HCT116 (cell line): ENCODE data around the gene TRPT1. TPM values are rescaled to one million over a fixed set of nuclear protein-coding genes. Genes with fewer than 3 reads are reported as not detected.
A peak's percentile ranks its signal among the peaks of the same experiment; 100 is the strongest.

Experiments
- ATAC-seq: fragments of 200-7000 bp; cut with Tn5 transposase; 2 replicates; pipeline ENCODE4 v1.9.1; 2020; ENCODE audit warnings: mild to moderate bottlenecking, moderate library complexity
- BruUV-seq: library from RNA; stranded (reverse); fragments of 400-500 nt; replicated peaks from 2 replicates; lab custom pipeline; 2021; lab: Mats Ljungman, UMichigan
- CTCF ChIA-PET: fragments of 300-600 bp; sonication (Branson Sonifier 250); formaldehyde crosslinking; loops from one replicate; lab custom pipeline; 2021; ENCODE audit warnings: antibody characterized with exemption; lab: Charles Lee
- POLR2A ChIA-PET: fragments of 300-600, 350-600 bp; sonication (Branson Sonifier 250); formaldehyde crosslinking; loops from one replicate; lab custom pipeline; 2021; ENCODE audit warnings: antibody characterized with exemption; lab: Charles Lee
- RAD21 ChIA-PET, 2 experiments: fragments of 300-600 bp; sonication (Branson Sonifier 250); formaldehyde crosslinking; loops; one replicate each; lab custom pipeline; 2023; ENCODE audit warnings: low total read pairs in 2 of 2; ENCODE audit not compliant: uncharacterized antibody in 2 of 2, unreplicated experiment in 2 of 2, low non-redundant PET in 1 of 2; lab: Charles Lee
- DNase-seq: peaks from one replicate; pipeline ENCODE4 v3.0.0-alpha.2; 2010; ENCODE audit warnings: low read depth, low spot score
- H2AFZ ChIP-seq: fragments of 200-600 bp; shearing (Covaris generic), sonication (generic); 2 replicates; pipeline ENCODE4 v1.6.1; 2017; ENCODE audit warnings: low read depth, mixed run types, mixed read lengths, antibody characterized with exemption, low read length; ENCODE audit not compliant: poor library complexity, severe bottlenecking
- H3K27ac ChIP-seq: 2 replicates; pipeline ENCODE4 v1.5.1; 2012; ENCODE audit warnings: low read depth, low read length
- H3K27me3 ChIP-seq: fragments of 200-600 bp; sonication (generic); 2 replicates; pipeline ENCODE4 v1.6.1; 2016; ENCODE audit warnings: mixed run types, low read length, mixed read lengths; ENCODE audit not compliant: insufficient read depth
- H3K36me3 ChIP-seq, 2 experiments: fragments of 200-500 bp in 1 of 2; fragments of 200-600 bp in 1 of 2; sonication (Bioruptor generic) in 1 of 2; sonication (generic) in 1 of 2; 2 replicates each; pipeline versions ENCODE4 v1.5.1 to v1.6.1; 2014 to 2016; ENCODE audit warnings: low read length in 2 of 2, inconsistent platforms in 1 of 2, mixed read lengths in 1 of 2, mixed run types in 1 of 2; ENCODE audit not compliant: insufficient read depth in 2 of 2, control insufficient read depth in 1 of 2
- H3K4me1 ChIP-seq, 2 experiments: fragments of 200-600 bp in 1 of 2; sonication (generic) in 1 of 2; 2 replicates each; pipeline versions ENCODE4 v1.5.1 to v1.6.1; 2012 to 2017; ENCODE audit warnings: low read length in 2 of 2, inconsistent platforms in 1 of 2, mild to moderate bottlenecking in 1 of 2, mixed read lengths in 1 of 2, mixed run types in 1 of 2, moderate library complexity in 1 of 2; ENCODE audit not compliant: insufficient read depth in 2 of 2, control insufficient read depth in 1 of 2
- H3K4me2 ChIP-seq: fragments of 200-600 bp; sonication (generic); 2 replicates; pipeline ENCODE4 v1.6.1; 2017; ENCODE audit warnings: mixed run types, low read length, mixed read lengths
- H3K4me3 ChIP-seq, 2 experiments: fragments of 200-600 bp in 1 of 2; sonication (generic) in 1 of 2; replicated peaks in 1 of 2; 2 replicates each; pipeline ENCODE4 v1.5.1; 2011 to 2016; ENCODE audit warnings: low read length in 2 of 2, control low read depth in 1 of 2, low read depth in 1 of 2, mild to moderate bottlenecking in 1 of 2, mixed read lengths in 1 of 2, mixed run types in 1 of 2
- H3K79me2 ChIP-seq: fragments of 200-600 bp; sonication (generic); 2 replicates; pipeline ENCODE4 v1.6.1; 2017; ENCODE audit warnings: mild to moderate bottlenecking, mixed run types, low read length, moderate library complexity, mixed read lengths; ENCODE audit not compliant: insufficient read depth
- H3K9ac ChIP-seq: fragments of 200-600 bp; sonication (generic); 2 replicates; pipeline ENCODE4 v1.6.1; 2016; ENCODE audit warnings: low read length, mixed read lengths
- H3K9me2 ChIP-seq: fragments of 200-600 bp; sonication (generic), shearing (Covaris generic); 2 replicates; pipeline ENCODE4 v1.6.1; 2017; ENCODE audit warnings: mixed run types, mild to moderate bottlenecking, moderate library complexity; ENCODE audit not compliant: insufficient read depth
- H3K9me3 ChIP-seq, 2 experiments: fragments of 200-500 bp in 1 of 2; fragments of 200-600 bp in 1 of 2; sonication (Bioruptor generic) in 1 of 2; sonication (generic) in 1 of 2; 2 replicates each; pipeline ENCODE4 v1.6.1; 2014 to 2017; ENCODE audit warnings: low read length in 2 of 2, mixed read lengths in 2 of 2, inconsistent platforms in 1 of 2, low read depth in 1 of 2, mild to moderate bottlenecking in 1 of 2, mixed run types in 1 of 2, moderate library complexity in 1 of 2; ENCODE audit not compliant: control insufficient read depth in 1 of 2, insufficient read depth in 1 of 2
- H4K20me1 ChIP-seq: fragments of 200-600 bp; sonication (generic), shearing (Covaris generic); 2 replicates; pipeline ENCODE4 v1.6.1; 2017; ENCODE audit warnings: mixed run types, mild to moderate bottlenecking, moderate library complexity; ENCODE audit not compliant: insufficient read depth
- CBX3 ChIP-seq: IDR thresholded peaks from 2 replicates; pipeline ENCODE4 v1.6.1; 2012; ENCODE audit warnings: low read depth
- CEBPB ChIP-seq: IDR thresholded peaks from 2 replicates; pipeline ENCODE4 v1.6.1; 2012; ENCODE audit warnings: low read depth
- ELF1 ChIP-seq: IDR thresholded peaks from 2 replicates; pipeline ENCODE4 v1.6.1; 2012; ENCODE audit warnings: low read depth, borderline replicate concordance
- EZH2 ChIP-seq: fragments of 200-600 bp; sonication (generic); IDR thresholded peaks from 2 replicates; pipeline ENCODE4 v1.6.1; 2017; ENCODE audit warnings: antibody characterized with exemption, mixed run types
- EZH2phosphoT487 ChIP-seq: fragments of 200-600 bp; IDR thresholded peaks from 2 replicates; pipeline ENCODE4 v1.6.1; 2018; ENCODE audit warnings: antibody characterized with exemption, borderline replicate concordance
- JUND ChIP-seq: IDR thresholded peaks from 2 replicates; pipeline ENCODE4 v1.6.1; 2012
- SP1 ChIP-seq: IDR thresholded peaks from 2 replicates; pipeline ENCODE4 v1.6.1; 2012; ENCODE audit warnings: low read depth
- TCF7L2 ChIP-seq: IDR thresholded peaks from 2 replicates; pipeline ENCODE4 v1.7.0; 2011; ENCODE audit warnings: borderline replicate concordance, inconsistent platforms; ENCODE audit not compliant: insufficient read depth, insufficient read length; ENCODE audit errors: extremely low read depth
- YY1 ChIP-seq: IDR thresholded peaks from 2 replicates; pipeline ENCODE4 v1.6.1; 2011; ENCODE audit warnings: low read length, low read depth, moderate library complexity, mild to moderate bottlenecking; ENCODE audit not compliant: insufficient replicate concordance; ENCODE audit errors: extremely low read depth
- ZNF274 ChIP-seq: fragments of 200-500 bp; sonication (Bioruptor generic); IDR thresholded peaks from 2 replicates; pipeline ENCODE4 v1.6.1; 2014; ENCODE audit warnings: mild to moderate bottlenecking, low read depth, low read length, inconsistent platforms
- intact Hi-C: fragments of 100-400 bp; cut with micrococcal nuclease; formaldehyde crosslinking; loops from 2 replicates; pipeline ENCODE4 v1.10.0; 2022
- total RNA-seq: library from RNA; stranded (reverse); gene quantifications from one replicate; pipeline ENCODE4 v1.2.1, GENCODE V29; 2021; ENCODE audit not compliant: unreplicated experiment
- TF ChIP-seq, protein P1 (sequence below), 3 experiments: fragments of 200-600 bp in 1 of 3; sonication (generic) in 1 of 3; IDR thresholded peaks in 2 of 3; conservative IDR thresholded peaks in 1 of 3; 2 replicates each; pipeline ENCODE4 v1.5.1; 2012 to 2017; ENCODE audit warnings: low read depth in 2 of 3, low read length in 2 of 3, antibody characterized with exemption in 1 of 3, borderline replicate concordance in 1 of 3, control low read depth in 1 of 3, mild to moderate bottlenecking in 1 of 3, mixed read lengths in 1 of 3, mixed run types in 1 of 3, moderate library complexity in 1 of 3; ENCODE audit not compliant: insufficient read depth in 1 of 3
- TF ChIP-seq, protein P2 (sequence below): IDR thresholded peaks from 2 replicates; pipeline ENCODE4 v1.6.1; 2012
- TF ChIP-seq, protein P3 (sequence below): IDR thresholded peaks from 2 replicates; pipeline ENCODE4 v1.6.1; 2012
- TF ChIP-seq, protein P4 (sequence below): IDR thresholded peaks from 2 replicates; pipeline ENCODE4 v1.6.1; 2011; ENCODE audit warnings: mild to moderate bottlenecking, low read length, moderate library complexity; ENCODE audit not compliant: insufficient replicate concordance; ENCODE audit errors: extremely low read depth

TRPT1 gene
- total RNA-seq, 1 experiment from 2014 or later: 43.2 TPM

DNA sequence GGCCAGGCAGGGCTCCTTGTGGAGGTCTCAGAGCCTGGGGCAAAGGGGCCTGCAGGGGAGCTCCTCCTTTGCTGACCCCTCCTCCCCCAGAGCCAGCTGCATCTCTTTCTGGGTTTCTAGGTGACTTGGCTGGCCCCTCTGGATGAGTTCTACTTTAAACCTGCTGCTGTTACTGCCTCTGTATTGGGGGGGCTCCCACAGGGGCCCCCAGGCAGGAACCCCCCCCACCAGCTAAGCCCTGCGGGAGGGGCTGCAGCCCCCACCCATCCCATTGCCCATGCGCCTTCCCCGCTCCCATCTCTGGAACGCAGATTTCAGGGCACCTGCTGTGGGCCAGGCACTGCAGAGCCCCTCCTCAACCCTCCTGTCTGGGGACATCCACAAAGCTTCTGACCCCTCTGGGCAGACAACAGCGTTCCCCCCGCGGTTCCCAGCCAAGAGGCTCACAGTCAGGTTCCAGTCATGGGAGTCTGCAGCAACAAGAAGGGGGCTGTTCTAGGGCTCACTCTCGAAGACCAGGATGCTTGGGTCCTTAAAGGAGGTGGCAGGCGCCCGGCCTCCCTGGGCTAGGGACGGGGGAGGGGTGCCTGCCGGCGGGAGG is 24.5 kb upstream of the TRPT1 start (continued):
- no peak for TF ChIP-seq ZNF274
- TF ChIP-seq YY1: no peak
- TF ChIP-seq, protein P1, sequence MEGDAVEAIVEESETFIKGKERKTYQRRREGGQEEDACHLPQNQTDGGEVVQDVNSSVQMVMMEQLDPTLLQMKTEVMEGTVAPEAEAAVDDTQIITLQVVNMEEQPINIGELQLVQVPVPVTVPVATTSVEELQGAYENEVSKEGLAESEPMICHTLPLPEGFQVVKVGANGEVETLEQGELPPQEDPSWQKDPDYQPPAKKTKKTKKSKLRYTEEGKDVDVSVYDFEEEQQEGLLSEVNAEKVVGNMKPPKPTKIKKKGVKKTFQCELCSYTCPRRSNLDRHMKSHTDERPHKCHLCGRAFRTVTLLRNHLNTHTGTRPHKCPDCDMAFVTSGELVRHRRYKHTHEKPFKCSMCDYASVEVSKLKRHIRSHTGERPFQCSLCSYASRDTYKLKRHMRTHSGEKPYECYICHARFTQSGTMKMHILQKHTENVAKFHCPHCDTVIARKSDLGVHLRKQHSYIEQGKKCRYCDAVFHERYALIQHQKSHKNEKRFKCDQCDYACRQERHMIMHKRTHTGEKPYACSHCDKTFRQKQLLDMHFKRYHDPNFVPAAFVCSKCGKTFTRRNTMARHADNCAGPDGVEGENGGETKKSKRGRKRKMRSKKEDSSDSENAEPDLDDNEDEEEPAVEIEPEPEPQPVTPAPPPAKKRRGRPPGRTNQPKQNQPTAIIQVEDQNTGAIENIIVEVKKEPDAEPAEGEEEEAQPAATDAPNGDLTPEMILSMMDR (IDR thresholded peaks at IDR 0.05 in 2 of 3, conservative IDR thresholded peaks at IDR 0.05 in 1 of 3; ENCODE audit: borderline replicate concordance in 1 of 3, insufficient read depth in 1 of 3, low read depth in 2 of 3, low read length in 2 of 3): no peak
- TF ChIP-seq, protein P2, sequence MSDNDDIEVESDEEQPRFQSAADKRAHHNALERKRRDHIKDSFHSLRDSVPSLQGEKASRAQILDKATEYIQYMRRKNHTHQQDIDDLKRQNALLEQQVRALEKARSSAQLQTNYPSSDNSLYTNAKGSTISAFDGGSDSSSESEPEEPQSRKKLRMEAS: no peak
- TF ChIP-seq ELF1: no peak

DNA sequence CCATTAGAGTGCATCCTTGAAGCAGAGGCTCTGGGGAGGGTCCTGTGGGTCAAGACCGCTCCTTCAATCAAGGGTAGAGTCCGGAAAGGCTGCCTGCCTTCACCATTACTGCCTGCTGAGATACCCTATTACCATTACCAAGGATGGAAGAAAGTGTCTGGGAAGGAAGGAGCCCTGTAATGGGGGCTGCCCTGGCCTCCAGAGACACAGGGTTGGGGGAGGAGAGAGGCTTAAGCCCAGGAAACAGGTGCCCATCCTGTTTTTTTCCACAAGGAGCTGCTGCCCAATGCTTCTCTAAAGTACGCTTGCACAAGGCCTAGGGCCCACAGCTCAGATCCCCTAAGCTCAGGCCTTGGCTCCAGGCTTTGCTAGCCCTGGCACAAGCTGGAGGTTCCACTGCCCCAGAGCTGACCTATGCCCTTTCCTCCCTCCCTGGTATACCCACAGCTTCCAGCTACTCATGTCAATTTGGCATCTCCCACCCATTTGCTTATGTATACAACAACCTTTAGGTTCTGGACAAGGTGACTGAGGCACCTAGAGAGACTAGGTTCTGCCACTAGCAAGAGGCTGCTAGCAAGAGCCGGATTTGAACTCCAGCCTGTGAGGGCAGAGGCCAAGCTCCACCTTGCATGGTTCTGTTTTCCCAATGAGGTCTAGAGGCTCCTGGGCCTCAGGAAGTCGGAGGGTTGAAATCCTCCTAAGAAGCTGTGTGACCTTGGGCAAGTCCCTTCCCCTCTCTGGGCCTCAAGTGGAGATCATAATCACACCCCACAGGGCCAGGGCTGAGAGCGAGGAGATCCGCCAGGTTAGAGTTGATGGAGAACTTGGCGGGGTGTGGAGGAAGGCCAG is 23.8 kb upstream of the TRPT1 start:
- Histone ChIP-seq H3K27ac (no peak overlapping the region; the same call in 1 of the 2 replicates), H3K36me3 (peaks cover 0 to 6% of the 10 kb centered on the region in 2 experiments; a peak in 1 of 4 replicates), H3K9me3 (no peaks in the 10 kb centered on the region), H3K27me3 (no peaks in the 10 kb centered on the region), H2AFZ (no peak overlapping the region), H4K20me1 (no peaks in the 10 kb centered on the region), H3K4me2 (no peak overlapping the region; the same call in 1 of the 2 replicates), H3K79me2 (peaks cover 50% of the 10 kb centered on the region), H3K4me3 (no peak overlapping the region; a peak in 1 of 4 replicates), H3K9ac (peak overlapping the region; percentile 97; the same call in 1 of the 2 replicates), H3K9me2 (no peaks in the 10 kb centered on the region), H3K4me1 (peaks cover 26 to 66% of the 10 kb centered on the region in 2 experiments)
- intact Hi-C loops: loop anchor here (2.0 kb wide), 1 partner anchor 55 kb away; the partner anchor contains the start of gene ESRRA
- ChIA-PET RAD21 (no interaction called here), CTCF (interaction anchor here (1.1 to 1.9 kb wide), 6 partner anchors 8 to 106 kb away, joined by 3 to 7 read pairs (median 4); partner anchors contain the start of gene FKBP2), POLR2A (interaction anchor here (1.0 to 1.6 kb wide), 4 partner anchors 9 to 68 kb away, joined by 3 to 6 read pairs (median 4); partner anchors contain the start of genes FKBP2 and PRDX5)
- TF ChIP-seq SP1: no peak
- no peak for TF ChIP-seq EZH2
- TF ChIP-seq TCF7L2: no peak
- no peak for TF ChIP-seq EZH2phosphoT487
- TF ChIP-seq, protein P3, sequence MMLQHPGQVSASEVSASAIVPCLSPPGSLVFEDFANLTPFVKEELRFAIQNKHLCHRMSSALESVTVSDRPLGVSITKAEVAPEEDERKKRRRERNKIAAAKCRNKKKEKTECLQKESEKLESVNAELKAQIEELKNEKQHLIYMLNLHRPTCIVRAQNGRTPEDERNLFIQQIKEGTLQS: no peak
- no peak for TF ChIP-seq ZNF274
- no peak for TF ChIP-seq CBX3
- no peak for TF ChIP-seq YY1
- TF ChIP-seq, protein P2: no peak
- TF ChIP-seq CEBPB: no peak
- TF ChIP-seq JUND: no peak
- TF ChIP-seq, protein P4, sequence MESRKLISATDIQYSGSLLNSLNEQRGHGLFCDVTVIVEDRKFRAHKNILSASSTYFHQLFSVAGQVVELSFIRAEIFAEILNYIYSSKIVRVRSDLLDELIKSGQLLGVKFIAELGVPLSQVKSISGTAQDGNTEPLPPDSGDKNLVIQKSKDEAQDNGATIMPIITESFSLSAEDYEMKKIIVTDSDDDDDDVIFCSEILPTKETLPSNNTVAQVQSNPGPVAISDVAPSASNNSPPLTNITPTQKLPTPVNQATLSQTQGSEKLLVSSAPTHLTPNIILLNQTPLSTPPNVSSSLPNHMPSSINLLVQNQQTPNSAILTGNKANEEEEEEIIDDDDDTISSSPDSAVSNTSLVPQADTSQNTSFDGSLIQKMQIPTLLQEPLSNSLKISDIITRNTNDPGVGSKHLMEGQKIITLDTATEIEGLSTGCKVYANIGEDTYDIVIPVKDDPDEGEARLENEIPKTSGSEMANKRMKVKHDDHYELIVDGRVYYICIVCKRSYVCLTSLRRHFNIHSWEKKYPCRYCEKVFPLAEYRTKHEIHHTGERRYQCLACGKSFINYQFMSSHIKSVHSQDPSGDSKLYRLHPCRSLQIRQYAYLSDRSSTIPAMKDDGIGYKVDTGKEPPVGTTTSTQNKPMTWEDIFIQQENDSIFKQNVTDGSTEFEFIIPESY: no peak
- DNase-seq (no peak), ATAC-seq (no peak)
- BruUV-seq: no TSS peak
